NK-92 (cell line): ENCODE results near the gene MTPN.

Experiments
- DNase-seq: peaks from one replicate; lab custom pipeline; 2025; ENCODE audit not compliant: unreplicated experiment; lab: John Stamatoyannopoulos, UW

MTPN gene

DNA sequence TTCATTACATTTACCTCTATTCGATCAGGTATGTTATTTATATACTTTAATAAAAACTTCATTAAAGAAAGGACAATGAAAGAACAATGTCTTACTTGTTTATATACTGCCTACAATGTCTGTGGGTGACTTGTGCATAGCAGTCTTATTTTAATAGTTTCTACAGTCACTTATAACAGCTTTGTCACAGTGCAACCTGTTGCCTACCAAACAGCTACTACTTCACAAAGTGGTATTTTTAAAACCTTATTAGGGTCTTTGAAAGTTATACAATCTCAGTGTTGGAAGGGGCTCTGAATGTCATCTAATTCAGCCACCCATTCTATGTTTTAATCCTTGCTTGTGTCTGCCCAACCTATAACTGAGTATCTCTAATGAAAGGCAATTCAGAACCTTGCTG lies 19.0 kb downstream of the MTPN start:
- no peak for DNase-seq

DNA sequence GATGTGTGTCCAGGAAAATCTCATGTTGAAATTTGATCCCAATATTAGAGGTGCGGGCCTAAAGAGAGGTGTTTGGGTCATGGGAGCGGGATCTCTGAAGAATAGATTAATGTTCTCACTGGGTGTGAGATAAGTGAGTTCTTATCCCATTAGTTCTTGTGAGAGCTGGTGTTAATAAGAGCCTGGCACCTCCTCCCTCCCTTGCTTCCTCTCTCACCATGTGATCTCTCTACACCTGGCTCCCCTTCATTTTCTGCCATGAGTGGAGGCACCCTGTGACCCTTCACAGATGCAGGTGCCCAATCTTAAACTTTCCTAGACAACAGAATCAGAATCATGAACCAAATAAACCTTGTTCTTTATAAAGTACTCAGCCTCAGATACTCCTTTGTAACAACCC lies 19.5 kb downstream of the MTPN start:
- DNase-seq: no peak

DNA sequence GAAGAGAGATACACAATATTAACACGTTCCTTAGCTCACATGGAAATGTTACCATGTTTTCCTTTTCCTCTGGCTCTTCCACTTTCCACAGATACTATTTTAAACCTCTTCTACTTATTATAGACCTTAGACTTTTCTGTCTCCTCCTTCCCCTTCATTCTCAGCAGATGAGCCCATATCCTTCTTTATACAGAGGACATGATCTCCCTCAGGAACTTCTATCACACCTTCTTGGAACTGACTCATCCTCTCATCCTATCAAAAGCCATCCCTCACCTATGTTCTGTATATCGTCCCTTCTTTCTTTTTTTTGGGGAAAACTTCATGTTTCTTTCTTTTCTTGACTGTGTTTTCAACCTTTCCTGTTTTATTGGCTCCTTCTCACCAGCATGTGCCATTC lies 20.8 kb downstream of the MTPN start:
- no peak for DNase-seq

DNA sequence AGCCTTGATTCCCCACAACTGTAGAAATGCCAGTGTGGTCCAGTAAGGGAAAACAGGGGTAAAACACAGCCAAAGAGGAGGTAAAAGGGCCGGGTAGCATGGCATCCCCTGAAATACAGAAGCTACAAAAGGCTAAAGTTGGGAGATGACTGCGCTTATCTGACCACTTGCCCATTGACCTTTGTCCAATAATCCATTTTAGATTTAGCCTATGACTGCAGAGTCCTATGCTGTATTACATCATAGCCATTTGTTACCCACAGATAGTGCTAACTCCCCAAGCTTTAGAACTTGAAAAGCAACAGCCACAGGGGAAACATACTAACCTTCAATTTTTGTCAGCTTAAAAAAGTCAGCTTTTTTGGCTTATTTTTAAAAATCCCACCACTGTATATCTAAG lies 26.2 kb downstream of the MTPN start:
- DNase-seq: no peak

DNA sequence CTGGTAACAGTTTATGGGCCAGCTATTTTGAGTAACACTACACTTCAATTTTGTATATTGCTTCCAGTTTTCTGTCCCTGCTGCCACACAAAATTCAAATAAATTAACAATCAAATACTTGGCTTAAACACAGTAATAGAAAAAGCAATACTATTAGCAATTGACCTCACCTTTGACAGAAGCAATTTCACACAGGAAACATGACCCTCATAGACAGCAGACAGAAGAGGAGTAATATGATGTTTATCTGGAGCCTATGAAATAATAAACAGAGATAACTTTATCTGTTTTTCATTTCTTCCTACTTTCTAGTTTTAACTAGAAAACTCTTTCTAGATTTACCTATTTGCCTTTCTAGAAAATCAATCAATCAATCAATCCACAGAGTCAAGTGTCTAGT lies 26.7 kb downstream of the MTPN start:
- DNase-seq: no peak

DNA sequence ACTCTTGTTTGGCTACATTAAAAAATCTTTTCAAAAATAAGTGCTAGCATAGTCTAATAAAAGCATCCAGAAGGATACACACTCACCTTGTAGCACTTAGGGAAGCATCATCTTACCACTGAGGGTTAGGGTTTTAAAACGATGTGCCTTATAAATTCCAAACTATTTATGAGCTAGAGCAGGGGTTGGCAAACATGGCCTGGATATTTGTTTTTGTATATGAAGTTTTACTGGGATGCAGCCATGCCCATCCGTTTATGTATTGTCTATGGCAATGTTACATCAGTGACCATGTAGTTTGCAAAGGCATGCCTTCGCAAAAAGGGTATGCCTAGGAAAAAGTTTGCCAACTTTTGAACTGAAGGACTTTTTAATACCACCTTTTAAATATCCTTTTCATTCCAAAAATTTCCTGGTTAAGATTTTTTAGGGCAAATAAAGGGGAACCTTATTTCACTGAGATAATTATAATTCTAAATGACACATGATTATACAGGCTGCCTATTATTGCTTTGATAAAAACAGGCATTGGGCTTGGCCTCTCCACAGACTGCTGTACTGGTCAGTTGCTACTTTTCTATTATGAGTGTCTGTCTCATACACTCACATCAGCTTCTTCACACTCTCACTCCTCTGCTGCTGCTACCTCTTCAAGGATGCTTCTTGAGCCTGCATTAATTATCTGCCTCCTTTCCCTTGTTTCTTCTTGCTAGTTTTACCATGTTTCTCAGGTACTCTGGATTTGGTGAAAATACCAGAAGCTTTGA lies 30.7 kb downstream of the MTPN start:
- no peak for DNase-seq

DNA sequence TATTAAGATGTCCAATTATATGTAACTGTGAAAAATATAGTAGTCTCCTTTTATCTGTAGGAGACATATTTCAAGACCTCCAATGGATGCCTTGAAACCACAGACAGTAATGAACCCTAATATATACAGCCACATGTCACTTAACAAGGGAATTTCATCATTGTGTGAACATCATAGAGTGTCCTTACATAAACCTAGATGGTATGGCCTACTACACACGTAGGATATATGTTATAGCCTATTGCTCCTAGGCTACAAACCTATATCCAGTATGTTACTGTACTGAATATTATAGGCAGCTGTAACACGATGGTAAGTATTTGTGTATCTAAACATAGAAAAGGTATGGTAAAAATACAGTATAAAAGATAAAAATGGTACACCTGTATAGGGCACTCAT lies 32.4 kb downstream of the MTPN start:
- DNase-seq: no peak

DNA sequence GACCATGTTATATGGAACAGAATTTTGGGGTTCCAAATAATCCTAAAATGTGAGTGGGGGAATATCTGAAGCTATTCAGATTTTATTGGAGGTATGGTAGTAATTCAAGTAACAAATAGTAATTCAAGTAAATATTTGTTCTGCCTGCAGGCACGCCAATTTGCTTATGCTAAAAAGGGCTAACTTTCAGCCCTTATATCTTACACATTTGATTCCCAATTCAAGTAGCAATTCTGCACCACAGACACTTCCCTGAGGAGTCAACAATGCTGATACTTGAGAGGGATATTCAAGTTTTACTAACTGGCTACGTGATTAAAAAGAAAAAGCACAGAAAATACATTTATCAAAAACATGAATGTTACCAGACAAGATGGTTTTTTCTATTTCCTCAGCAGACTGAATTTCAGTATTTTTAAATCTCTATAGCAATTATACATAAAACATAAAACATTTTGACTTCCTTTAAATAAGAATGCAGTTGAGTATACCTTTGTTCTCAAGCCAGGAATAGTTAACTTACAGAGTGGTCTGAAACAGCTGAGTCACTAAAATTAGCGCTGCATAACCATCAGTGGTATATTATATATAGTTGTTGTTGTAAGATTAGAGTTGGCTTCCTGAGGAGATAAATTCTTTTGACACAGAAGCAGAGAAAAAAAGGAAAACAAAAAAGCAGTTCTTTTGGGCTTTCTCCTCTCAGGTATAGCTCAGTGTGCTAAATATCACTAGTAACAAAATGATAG lies 33.9 kb downstream of the MTPN start:
- no peak for DNase-seq

DNA sequence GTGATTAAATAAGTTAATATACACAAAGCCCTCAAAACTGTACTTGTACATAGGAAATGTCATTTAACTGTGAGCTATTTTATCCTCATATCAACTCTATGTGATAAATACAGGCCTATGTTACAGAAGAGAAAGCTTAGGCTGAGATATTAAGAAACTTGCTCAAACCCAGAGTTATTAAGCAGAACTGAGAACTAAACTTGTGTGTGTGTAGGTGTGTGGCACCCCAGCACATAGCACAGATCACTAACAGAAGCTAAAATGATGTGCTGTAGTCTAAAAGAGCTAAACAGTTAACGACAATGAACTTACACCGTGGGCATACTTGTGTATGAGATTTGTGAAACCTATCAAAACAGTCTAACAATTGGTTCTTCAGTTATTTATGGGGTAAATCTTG lies 34.5 kb downstream of the MTPN start:
- DNase-seq: no peak

DNA sequence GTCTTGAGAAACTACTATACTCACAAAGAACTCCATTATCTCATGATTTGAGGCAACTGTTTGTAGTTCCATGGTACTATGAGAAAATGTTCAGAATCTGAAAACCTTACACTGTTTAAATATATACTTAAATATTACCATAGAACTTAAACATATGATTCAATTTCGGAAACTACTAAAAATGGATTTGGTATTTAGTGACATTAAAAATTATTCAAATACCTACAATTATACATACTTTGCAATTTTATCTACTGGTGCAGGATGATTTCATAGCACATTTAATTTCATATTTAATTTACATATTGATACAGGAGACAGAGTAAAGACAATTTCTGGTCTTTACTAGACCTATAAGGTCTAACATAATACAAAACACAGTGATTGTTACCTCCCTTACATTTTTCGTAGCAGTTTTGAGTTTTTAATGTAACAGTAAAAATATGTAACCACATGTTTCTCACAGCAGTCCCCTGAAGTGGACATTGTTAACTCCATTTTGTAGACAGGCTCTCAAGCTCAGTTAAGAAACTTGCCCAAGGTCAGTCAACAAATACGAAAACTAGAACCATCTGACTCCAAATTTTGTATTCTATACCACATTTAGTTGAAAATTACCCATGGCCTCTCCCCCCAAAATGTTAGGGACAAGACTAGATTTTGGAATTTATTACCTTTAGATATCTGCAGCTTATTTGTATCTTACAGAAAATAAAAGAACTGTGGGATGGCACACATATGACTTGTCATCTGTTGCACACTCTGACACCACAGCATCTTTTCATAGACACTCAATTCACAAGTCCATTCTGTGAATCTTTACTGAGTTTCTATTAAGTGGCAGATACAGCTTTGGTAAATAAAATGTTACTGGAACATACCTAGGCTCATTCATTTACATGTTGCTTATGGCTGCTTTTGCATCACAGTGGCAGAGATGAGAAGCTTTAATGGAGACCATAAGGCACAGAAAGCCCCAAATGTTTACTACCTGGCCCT lies 36.8 kb downstream of the MTPN start:
- no peak for DNase-seq

DNA sequence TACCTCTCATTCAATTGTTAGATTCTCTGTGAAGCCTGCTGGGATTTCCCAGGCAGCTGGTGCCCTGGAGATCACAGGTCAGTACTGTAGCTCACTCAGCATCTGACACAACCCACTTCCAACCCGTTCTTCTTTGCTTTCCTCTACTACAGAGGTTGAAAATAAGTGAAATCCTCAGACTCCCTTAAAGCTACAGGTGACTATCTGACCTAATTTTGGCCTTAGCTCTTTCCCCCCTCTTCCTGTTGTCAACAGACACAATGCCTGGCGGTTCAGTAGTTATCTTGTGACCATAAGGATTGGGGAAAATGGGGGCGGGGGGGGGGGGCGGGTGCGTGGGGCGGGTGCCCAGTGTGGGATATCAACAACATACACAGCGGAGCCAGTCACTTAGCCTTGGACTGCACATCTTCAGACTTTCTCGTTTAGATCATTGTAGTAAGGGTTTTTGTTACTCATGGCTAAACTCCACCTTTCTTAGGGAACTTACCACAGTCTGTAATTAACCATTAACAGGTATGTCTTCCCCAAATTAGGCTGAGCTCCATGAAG lies 37.8 kb downstream of the MTPN start:
- DNase-seq: no peak

DNA sequence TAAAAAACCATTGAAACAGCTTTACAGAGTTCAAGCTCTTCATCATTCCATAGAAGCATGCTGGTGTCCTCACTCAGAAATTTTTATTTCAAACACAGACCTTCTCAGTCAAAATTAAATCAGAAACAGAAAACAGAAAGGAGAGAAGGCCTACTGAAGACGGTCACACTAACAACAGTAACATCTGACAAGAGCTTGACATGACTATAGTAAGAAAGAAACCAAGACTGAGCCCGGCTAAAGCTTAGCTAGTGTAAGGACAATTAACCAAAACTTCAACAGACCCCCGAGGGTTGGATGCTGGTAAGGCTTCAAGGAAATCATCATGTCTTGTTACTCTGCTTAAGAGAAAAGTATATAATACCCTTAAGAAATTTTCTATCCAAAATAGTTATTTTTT lies 38.6 kb downstream of the MTPN start:
- DNase-seq: no peak

DNA sequence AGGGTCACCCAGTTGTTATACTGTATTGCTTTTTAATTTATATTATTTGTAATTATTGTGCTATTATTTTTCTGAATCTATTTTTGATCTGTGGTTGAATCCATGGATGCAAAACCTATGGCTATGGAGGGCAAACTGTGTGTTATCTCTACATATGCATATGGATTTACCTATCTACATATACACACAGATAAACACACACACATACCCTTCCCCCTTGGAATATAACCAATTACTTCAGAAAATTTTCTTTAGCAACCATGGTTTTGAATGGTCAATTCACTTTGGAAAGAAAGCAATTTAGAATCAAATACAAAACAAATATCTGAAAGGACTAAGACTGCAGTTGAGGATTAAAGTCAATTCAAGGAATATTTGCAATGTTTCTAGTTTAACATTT lies 39.1 kb downstream of the MTPN start:
- no peak for DNase-seq

DNA sequence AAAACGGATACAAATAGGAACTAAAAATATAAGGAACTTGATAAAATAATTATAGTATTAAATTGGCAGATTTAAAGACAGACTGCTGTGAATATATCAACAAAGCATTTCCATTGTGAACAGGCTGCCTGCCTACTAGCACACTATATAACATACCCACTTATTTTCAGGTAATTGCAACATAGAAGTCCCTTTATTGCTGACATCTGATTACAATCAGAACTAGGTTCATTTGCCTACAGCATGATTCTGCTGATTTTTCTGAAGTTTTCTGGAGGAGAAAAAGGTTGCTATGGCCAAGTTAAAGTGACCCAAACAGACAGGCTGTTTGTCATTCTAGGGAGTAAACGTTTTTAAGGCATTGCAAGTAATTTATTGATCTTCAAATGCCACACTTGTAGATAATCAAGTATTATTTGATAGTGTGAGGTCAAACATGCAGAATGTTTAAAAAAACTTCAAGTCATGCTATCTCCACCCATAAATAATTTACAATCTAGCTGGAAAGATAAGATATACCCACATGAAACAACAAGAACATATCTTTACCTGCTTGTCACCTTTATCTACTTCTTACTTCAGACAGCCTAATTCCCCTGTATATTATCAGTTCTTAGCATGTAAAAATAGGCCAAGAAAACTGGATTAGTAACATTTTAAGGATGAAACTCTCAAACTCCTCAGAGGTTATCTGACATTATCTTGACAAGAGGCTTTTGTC lies 40.5 kb downstream of the MTPN start:
- no peak for DNase-seq

DNA sequence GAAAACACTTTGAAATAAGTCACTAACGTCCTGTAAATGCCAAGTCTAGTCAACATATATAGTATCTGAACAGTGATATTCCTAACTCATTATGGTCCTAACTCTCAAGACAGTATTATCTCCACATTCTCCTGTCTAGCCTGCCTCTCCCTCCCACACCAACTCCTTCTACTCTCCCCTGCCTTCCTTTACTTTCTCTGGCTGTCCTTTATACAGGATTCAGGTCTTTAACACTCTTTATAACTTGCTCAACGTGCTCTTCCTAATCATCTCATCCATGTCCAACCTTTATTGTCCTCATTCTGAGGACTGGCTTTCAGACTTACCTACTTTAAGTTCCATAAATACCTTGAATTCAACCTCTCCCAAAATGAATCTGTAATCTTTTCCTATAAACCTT lies 42.5 kb downstream of the MTPN start:
- no peak for DNase-seq

DNA sequence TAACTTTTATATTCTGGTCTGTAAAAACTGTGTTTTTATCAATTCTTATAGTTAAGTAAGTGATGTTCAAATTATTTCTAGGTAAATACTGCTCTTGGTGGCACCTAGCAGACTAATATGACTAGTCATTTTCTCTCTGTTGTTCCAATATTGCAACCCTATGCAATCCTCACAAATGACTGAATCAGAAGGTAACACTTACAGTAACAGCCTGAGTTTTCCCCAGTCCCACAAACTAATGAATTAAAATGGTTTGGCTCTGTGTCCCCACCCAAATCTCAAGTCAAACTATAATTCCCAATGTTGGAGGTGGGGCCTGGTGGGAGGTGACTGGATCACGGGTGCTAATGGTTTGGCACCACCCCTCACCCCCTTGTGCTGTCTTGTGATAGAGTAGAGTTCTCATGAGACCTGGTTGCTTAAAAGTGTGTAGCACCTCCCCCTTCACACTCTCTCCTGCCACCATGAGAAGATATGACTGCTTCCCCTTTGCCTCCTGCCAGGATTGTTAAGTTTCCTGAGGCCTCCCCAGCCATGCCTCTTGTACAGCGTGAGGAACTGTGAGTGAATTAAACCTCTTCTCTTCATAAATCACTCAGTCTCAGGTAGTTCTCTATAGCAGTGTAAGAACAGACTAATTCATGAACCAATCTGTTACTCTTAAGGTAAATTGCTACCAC lies 43.5 kb downstream of the MTPN start:
- DNase-seq: no peak

DNA sequence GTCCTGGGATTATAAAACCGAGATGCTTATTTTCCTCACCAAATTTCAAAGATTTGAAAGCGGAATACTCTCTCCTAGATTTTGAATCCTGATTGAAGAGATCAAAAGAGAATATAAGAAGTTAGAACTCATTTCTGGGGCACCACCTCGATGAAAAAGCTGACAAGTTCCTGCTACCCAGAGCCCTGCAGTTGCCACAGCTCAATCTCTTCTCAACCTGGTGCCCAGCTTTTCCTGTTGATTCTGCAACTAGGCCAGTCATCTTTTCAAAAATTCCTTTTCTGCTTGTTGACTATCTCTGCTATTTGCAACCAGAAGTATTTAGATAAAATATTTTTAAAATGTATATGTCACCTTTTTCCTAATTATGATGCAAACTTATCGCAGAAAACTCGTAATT lies 45.0 kb downstream of the MTPN start:
- no peak for DNase-seq

DNA sequence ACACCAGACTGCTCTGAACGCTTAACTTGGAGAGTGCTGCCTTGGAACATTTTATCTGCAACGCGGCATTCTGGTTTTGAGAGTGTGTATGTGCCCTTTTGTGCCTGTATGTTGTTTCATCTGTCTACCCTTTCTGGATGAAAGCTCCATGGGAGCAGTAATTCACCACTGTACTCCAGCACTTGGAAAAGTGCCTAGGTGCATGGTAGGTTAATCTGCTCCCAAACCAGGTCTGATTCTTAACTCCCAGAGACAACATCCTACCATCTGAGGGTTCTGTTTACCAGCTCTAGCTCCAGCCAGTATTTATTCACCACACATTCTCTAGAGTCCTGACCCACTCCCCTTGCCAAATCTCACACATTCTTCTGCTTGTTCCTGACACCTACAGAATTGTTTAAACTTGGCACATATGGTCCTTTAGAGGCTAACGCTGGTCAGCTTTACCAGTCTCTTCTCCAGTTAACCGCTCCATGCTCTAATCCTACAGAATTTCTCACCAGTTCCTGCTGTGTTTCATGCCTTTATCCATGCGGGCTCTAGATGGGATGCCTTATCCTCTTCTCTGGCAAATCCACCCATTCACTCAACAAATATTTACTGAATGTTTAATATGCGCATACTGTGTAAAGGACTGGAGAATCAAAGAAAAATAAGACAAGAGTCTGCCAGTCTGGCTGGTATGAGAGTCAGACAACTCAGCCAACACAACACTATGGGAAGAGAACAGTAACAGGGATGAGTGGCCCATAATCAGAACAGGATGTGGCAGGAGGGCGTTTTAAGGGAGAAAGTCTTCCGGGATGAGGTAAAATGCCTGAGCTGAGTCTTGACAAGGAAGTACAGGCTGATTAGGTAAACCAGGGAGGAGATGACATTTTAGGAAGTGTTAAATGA lies 46.3 kb downstream of the MTPN start:
- DNase-seq: no peak

DNA sequence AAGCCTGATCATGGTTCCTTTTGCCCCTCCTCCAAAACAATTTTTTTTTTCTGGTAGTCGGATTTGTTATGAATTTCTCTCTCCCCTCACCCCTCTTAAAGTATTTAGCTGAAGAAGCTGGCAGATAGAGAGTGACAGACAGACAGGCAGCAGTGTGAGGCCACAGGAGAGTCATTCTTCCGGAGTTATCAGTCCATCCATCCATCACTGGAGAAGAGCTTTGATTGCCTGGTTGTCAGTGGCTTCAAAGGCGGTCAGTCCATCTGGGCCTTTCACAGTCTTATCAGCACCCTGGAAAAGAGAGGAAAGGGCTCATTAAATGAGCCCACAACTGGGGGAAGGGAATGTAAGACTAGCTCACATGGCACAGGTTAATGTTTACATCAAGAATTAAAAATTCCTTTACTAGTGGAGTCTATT lies 47.4 kb downstream of the MTPN start:
- no peak for DNase-seq
